Left ventricle myocardium inferior (tissue), 1 donor: ENCODE results near the gene PATJ. TPM values are rescaled to one million over a fixed set of nuclear protein-coding genes. Genes with fewer than 3 reads are reported as not detected.

Experiments used
- DNase-seq: peaks from one replicate; pipeline ENCODE4 v3.0.0-alpha.2; 2020
- H3K27ac ChIP-seq: fragments of 200-600 bp; replicated peaks from 2 replicates; pipeline ENCODE4 v1.8.0; 2021
- H3K27me3 ChIP-seq: fragments of 200-600 bp; 2 replicates; pipeline ENCODE4 v1.8.0; 2021; ENCODE audit warnings: low read depth
- H3K36me3 ChIP-seq: fragments of 200-600 bp; 2 replicates; pipeline ENCODE4 v1.8.0; 2021
- H3K4me1 ChIP-seq: fragments of 200-600 bp; 2 replicates; pipeline ENCODE4 v1.8.0; 2021
- H3K4me3 ChIP-seq: fragments of 200-600 bp; 2 replicates; pipeline ENCODE4 v1.8.0; 2021; ENCODE audit warnings: mild to moderate bottlenecking, moderate library complexity
- H3K9me3 ChIP-seq: fragments of 200-600 bp; replicated peaks from 2 replicates; pipeline ENCODE4 v1.8.0; 2021
- intact Hi-C: fragments of 100-400 bp; cut with micrococcal nuclease; formaldehyde crosslinking; loops from one replicate; pipeline ENCODE4 v1.11.0; 2022
- total RNA-seq: library from RNA; stranded (reverse); fragmentation: NEBNext Ultra II Directional; extraction: Animal tissue kit (Norgen Biotek cat#: 25700); gene quantifications from one replicate; pipeline ENCODE4 v1.2.1, GENCODE V29; 2021
- TF ChIP-seq, protein P1 (sequence below): fragments of 200-600 bp; IDR thresholded peaks from 2 replicates; pipeline ENCODE4 v1.8.0; 2021; ENCODE audit warnings: antibody characterized with exemption, mild to moderate bottlenecking, borderline replicate concordance
- donor health status: DM: no; HTN: yes; CAD: no; lungs with severe emphysema.

PATJ gene
- total RNA-seq, 1 donor from 2014 or later, result 166 TPM

DNA sequence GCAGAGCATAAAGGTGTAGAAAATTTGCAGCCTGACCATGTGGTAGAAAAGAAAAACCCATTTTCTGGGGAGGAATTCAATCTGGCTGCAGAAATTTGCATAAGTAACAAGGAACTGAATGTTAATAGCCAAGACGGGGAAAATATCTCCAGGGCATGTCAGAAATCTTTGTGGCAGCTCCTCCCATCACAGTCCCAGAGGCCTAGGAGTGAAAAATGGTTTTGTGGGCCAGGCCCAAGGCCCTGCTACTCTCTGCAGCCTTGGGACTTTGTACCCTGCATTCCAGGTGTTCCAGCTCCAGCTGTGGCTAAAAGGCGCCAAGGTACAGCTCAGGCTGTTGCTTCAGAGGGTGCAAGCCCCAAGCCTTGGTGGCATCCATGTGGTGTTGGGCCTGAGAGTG lies 152.9 kb downstream of the PATJ start:
- DNase-seq, result no peak
- Histone ChIP-seq H3K4me1 (no peaks in the 10 kb centered on the region), H3K4me3 (no peak overlapping the region), H3K36me3 (no peaks in the 10 kb centered on the region), H3K27me3 (no peaks in the 10 kb centered on the region), H3K27ac (no peak overlapping the region), H3K9me3 (no peaks in the 10 kb centered on the region)
- intact Hi-C loops, result no loop called here
- TF ChIP-seq, protein P1, sequence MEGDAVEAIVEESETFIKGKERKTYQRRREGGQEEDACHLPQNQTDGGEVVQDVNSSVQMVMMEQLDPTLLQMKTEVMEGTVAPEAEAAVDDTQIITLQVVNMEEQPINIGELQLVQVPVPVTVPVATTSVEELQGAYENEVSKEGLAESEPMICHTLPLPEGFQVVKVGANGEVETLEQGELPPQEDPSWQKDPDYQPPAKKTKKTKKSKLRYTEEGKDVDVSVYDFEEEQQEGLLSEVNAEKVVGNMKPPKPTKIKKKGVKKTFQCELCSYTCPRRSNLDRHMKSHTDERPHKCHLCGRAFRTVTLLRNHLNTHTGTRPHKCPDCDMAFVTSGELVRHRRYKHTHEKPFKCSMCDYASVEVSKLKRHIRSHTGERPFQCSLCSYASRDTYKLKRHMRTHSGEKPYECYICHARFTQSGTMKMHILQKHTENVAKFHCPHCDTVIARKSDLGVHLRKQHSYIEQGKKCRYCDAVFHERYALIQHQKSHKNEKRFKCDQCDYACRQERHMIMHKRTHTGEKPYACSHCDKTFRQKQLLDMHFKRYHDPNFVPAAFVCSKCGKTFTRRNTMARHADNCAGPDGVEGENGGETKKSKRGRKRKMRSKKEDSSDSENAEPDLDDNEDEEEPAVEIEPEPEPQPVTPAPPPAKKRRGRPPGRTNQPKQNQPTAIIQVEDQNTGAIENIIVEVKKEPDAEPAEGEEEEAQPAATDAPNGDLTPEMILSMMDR, result no peak

DNA sequence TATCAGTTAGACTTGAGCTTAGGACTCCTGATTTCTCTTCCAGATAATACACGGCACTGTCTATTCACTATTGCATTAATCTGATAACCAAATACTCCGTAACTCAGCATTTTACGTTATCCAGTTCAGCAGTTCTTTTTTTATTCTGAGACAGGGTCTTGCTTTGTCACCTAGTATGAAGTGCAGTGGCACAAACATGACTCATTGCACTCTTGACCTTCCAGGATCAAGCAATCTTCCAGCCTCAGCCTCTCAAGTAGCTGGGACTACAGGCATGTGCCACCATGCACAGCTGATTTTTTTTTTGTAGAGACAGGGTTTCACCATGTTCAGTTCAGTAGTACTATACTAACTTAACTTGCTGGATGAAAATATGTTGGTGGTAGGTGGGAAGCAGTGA lies 156.4 kb downstream of the PATJ start:
- no peak overlapping the region for H3K27ac ChIP-seq
- no peak for DNase-seq
- no peaks in the 10 kb centered on the region for H3K36me3 ChIP-seq
- no peak overlapping the region for H3K4me3 ChIP-seq
- intact Hi-C loops, result no loop called here
- no peaks in the 10 kb centered on the region for H3K27me3 ChIP-seq
- no peaks in the 10 kb centered on the region for H3K4me1 ChIP-seq
- TF ChIP-seq, protein P1, result no peak
- H3K9me3 ChIP-seq, result no peaks in the 10 kb centered on the region

DNA sequence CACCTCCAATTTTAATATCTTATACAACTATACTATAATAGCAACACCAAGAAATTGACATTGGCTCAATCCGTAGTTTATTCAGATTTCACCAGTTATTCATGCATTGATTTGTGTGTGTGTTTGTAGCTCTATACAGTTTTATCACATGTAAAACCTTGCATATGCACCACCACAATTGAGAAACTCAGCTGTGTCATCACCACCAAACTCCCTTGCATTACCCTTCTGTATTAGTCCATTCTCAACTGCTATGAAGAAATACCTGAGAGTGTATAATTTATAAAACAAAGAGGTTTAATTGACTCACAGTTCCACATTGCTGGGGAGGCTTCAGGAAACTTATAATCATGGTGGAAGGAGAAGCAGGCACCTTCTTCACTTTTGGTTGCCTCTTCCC lies 162.1 kb downstream of the PATJ start:
- intact Hi-C loops, result no loop called here
- H3K27me3 ChIP-seq, result no peaks in the 10 kb centered on the region
- TF ChIP-seq, protein P1, result no peak
- H3K4me1 ChIP-seq, result no peaks in the 10 kb centered on the region
- H3K27ac ChIP-seq, result no peak overlapping the region
- DNase-seq, result no peak
- no peaks in the 10 kb centered on the region for H3K9me3 ChIP-seq
- no peak overlapping the region for H3K4me3 ChIP-seq
- peaks cover 6% of the 10 kb centered on the region for H3K36me3 ChIP-seq

DNA sequence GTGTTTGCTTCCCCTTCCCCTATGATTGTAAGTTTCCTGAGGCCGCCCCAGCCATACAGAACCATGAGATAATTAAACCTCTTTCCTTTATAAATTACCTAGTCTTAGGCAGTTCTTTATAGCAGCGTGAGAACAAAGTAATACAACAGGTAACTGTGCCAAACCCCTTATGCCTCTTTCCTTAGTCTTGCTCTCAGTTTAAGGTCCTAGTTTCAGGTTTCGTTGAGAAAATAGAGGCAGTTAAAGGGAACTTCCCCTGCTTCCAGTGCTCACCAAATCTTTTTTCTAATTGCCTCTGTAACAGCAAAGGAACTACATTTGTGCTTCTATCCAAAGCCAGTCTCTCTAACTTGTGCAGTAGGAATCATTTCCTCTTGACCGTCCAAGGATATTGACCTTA lies 164.8 kb downstream of the PATJ start:
- H3K9me3 ChIP-seq, result no peaks in the 10 kb centered on the region
- no peak overlapping the region for H3K4me3 ChIP-seq
- H3K27ac ChIP-seq, result no peak overlapping the region
- DNase-seq, result no peak
- no peaks in the 10 kb centered on the region for H3K4me1 ChIP-seq
- H3K36me3 ChIP-seq, result peaks cover 12% of the 10 kb centered on the region
- intact Hi-C loops, result no loop called here
- TF ChIP-seq, protein P1, result no peak
- H3K27me3 ChIP-seq, result no peaks in the 10 kb centered on the region

DNA sequence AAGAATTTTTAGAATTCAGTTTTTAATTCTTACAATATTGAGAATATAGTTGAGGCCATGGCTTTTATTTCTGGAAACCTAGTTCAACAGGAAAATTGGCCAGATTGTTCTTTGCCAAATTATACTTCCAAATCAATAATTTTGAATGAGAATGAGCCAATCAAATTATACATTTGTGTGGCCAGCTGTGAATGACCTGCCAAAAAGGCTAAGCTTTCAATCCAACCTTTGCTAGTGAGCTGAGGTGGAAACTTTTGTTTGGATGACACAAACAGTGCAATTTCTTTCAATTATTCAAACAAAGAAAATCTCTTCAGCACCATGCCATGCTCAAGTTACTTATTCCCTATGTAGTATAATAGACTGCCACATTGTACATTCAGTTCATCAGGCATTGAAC lies 167.8 kb downstream of the PATJ start:
- Histone ChIP-seq H3K4me3 (no peak overlapping the region), H3K4me1 (no peaks in the 10 kb centered on the region), H3K36me3 (peaks cover 12% of the 10 kb centered on the region), H3K9me3 (no peaks in the 10 kb centered on the region), H3K27ac (no peak overlapping the region), H3K27me3 (no peaks in the 10 kb centered on the region)
- intact Hi-C loops, result no loop called here
- DNase-seq, result no peak
- TF ChIP-seq, protein P1, result no peak
